H7 (cell line): Measurements from ENCODE around the gene GABBR2. TPM values are rescaled to one million over a fixed set of nuclear protein-coding genes. Genes with fewer than 3 reads are reported as not detected.

Source experiments
- DNase-seq: peaks from one replicate; pipeline ENCODE4 v3.0.0; 2012
- H3K27me3 ChIP-seq: 2 replicates; pipeline ENCODE4 v1.6.0; 2011; ENCODE audit warnings: mild to moderate bottlenecking, low read length; ENCODE audit not compliant: control insufficient read depth, insufficient read depth
- H3K36me3 ChIP-seq: replicated peaks from 2 replicates; pipeline ENCODE4 v1.5.1; 2011; ENCODE audit warnings: low read length; ENCODE audit not compliant: control insufficient read depth, insufficient read depth
- H3K4me3 ChIP-seq: 2 replicates; pipeline ENCODE4 v1.5.1; 2011; ENCODE audit warnings: low read depth, mild to moderate bottlenecking, control low read depth, low read length, moderate library complexity; ENCODE audit not compliant: insufficient read depth
- total RNA-seq: library from RNA; depleted of rRNA; stranded (reverse); fragments of >200 nt; shearing (Covaris generic); gene quantifications from 2 replicates; pipeline ENCODE4 v1.2.3, GENCODE V29; 2014

GABBR2 gene
- total RNA-seq, 1 experiment from 2014 or later, result 0.66 TPM

DNA sequence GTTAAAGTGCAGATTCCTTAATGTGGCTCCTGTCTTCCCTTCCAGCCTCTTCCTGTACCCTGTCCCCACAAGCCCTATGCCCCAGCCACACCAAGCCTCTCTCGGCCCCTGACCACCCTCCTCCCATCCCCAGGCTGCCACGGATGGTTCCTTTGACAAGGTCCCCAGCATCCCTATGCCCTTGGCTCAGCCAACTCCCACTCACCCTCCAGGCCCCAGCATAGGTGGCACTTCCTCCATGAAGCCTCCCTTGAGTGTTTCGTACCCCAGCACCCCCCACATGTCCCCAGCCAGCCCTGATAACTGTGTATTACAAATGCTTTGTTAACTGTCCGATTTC is 337.8 kb downstream of the GABBR2 start:
- Histone ChIP-seq H3K27me3 (no peaks in the 10 kb centered on the region), H3K36me3 (no peaks in the 10 kb centered on the region), H3K4me3 (no peak overlapping the region)
- no peak for DNase-seq

DNA sequence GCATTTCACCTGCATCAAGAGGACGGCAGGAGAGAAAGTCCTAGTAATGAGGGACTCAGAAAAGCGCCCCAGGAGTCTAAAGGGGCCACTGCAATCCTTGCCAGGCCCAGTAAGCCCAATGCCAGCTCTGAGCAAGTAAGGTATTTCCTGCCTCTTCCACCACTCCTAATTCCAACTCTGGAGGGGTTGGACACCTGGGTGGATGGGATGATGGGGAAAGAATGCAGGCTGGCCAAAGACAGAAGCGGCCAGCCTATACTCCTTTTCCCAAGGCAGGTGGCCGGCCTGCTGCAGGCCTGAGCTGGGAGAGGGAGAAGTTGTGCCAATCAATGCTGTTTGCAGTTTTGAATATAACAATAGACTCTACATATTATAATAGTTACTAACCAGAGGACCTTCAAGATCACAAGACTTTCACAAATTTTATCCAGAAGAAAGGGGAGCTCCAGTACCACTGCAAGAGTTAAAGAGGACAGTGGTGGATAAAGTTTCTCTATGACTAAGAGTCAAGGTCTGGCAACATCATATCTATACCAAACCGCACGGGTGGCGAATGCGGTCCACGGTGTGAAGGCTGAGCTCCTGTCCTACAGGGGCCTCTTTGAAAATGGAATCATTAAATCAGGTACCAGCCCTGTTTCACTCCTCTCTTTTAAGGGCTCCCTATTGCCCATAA is 338.3 kb downstream of the GABBR2 start:
- DNase-seq, result no peak
- H3K27me3 ChIP-seq, result no peaks in the 10 kb centered on the region
- H3K36me3 ChIP-seq, result no peaks in the 10 kb centered on the region
- H3K4me3 ChIP-seq, result no peak overlapping the region

DNA sequence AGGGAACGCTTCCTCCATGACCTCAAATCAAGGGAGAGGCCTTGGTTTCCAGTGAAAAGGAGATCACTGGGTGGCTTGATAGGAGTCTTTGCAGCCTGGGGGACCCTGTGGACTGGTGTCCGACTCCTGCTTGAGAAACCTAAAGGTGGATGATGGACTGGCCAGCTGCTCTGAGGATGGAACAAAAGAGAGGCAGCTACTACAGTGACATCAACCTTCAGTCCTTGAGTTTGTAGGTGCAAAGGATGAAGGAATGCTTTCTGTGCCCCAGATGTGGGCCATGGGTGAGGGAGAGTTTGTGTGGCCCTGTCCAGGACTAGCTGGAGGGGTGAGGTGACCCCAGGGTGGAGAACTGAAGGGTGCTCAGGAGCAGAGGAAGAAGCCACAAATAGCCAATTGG is 338.8 kb downstream of the GABBR2 start:
- H3K36me3 ChIP-seq, result no peaks in the 10 kb centered on the region
- DNase-seq, result no peak
- H3K4me3 ChIP-seq, result no peak overlapping the region
- H3K27me3 ChIP-seq, result no peaks in the 10 kb centered on the region

DNA sequence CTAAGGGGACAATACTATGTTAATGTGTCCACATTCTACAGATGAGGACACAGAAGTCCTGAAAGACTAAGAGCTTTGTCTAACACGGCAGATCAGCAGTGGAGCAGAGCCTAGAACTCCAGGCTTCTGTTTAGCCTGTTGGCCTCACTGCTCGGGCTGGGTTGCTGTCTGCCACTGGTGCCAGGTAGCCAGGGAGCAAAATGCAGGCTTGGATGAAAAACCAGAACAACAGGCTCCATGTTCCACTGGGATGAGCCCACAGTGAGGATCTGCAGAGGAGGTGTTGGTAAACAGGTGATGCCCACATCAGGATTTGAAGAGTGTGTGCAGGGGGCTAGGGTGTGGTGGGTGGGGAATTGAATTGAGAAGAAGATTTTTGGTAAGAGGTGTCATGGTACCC is 339.3 kb downstream of the GABBR2 start:
- DNase-seq, result no peak
- Histone ChIP-seq H3K27me3 (no peaks in the 10 kb centered on the region), H3K4me3 (no peak overlapping the region), H3K36me3 (no peaks in the 10 kb centered on the region)

DNA sequence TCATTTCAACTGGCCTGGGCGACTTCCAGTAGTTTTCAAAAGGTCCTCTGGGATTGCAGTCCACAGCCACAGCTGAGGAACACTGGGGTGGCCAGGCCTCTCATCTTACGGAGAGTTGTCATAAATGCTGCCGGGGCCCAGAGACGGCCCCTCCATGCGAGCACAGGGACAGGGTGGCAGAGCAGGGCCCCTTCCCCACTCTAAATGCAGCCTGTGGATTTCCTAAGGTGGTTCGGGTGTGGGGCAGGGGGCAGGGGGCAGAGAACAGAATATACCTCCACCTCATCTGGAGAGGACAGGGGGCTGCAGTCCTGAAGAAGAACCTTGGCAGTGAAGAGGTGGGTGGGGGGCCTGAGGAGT is 339.7 kb downstream of the GABBR2 start:
- no peaks in the 10 kb centered on the region for H3K36me3 ChIP-seq
- no peaks in the 10 kb centered on the region for H3K27me3 ChIP-seq
- no peak overlapping the region for H3K4me3 ChIP-seq
- no peak for DNase-seq

DNA sequence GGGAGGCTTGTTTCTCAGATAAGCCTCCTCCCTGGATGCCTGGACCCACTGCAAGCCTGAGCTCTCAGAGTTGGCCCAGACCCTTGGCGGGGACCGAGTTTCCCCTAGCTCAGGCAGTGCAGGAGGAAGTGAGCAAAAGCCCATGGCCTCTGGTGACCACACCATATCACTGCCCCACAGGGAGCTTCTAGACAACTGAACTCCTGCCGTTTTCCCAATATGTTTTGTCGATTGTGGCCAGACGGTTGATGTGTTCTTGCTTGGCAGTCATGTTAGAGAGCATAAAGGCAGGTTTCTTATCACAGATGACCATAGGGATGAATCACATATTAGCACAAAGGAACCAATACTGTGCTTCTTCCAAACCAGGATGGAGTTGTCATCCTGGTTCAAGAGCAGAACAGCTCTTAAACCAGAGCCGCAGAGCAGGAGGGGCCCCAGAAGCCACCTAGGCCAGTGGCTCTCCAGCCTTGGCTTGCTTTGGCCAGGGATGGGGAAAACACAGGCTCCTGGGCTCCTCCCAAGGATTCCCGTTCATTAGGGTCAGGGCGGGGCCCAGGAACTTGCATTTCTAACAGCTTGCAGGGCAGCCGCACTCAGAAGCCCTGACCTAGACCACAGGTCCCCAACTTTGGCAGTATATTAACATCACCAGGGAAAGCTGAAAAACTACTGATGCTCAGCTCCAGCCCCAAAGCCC is 340.2 kb downstream of the GABBR2 start:
- no peaks in the 10 kb centered on the region for H3K27me3 ChIP-seq
- no peaks in the 10 kb centered on the region for H3K36me3 ChIP-seq
- H3K4me3 ChIP-seq, result no peak overlapping the region
- DNase-seq, result no peak

DNA sequence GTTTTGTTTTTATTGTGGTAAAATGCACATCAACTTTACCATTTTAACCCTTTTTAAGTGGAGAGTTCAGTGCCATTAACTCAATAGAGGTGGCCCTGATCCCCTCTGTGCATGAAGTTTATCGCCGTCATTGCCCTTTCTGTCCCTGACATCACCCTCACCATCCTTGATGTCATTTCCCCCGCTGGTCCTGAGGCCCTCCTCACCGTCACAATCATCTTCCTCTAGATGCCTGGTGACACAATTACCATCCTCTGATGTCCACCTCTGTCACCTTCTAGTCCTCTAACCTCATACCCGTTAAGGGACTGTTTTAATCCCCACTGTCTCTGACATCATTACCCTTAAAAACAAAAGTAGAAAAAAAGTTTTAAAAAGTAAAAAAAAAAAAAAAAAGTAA is 340.8 kb downstream of the GABBR2 start:
- H3K27me3 ChIP-seq, result no peaks in the 10 kb centered on the region
- DNase-seq, result no peak
- H3K4me3 ChIP-seq, result no peak overlapping the region
- no peaks in the 10 kb centered on the region for H3K36me3 ChIP-seq

DNA sequence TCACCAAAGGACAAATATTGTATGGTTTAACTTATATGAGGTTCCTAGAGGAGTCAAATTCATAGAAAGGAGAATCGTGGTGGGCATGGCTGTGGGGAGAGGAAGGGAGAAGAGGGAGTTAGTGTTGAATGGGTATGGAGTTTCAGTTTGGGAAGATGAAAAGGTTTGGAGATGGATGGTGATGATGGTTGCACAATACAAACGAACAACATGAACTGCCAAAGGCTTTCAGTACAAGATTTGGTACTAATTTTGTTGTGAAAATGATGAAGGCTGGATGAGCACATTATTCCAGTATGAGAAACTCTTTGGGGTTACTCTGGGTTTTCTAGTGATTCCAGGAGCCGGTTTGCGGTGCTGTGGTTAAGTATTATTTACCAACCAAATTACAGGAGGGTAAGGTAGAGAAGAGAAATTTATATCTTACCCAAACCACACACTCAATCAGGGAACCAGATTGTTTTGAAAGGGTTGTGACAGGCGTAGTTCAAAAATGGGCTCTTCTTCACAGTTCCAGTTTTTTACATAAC is 341.3 kb downstream of the GABBR2 start:
- Histone ChIP-seq H3K27me3 (no peaks in the 10 kb centered on the region), H3K36me3 (no peaks in the 10 kb centered on the region), H3K4me3 (no peak overlapping the region)
- DNase-seq, result no peak

DNA sequence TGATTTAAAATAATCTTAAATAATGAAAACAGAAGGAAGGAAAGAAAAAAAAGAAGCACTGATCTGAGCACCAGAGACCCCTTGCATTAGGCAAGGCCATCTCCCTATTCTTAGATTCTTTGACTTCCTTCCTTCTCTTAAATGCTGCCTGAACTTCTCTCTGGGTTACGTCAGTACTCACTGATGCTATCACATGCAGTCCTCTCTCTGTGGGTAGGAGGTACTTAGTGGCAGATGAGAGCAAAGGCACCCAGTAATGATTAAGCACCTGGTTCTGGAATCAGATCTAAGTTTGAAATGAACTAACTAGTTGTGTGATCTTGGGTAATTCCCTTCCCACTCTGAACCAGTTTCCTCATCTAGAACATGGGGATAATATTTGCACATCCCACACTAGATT is 343.0 kb downstream of the GABBR2 start:
- Histone ChIP-seq H3K4me3 (no peak overlapping the region), H3K27me3 (no peaks in the 10 kb centered on the region), H3K36me3 (no peaks in the 10 kb centered on the region)
- DNase-seq, result no peak

DNA sequence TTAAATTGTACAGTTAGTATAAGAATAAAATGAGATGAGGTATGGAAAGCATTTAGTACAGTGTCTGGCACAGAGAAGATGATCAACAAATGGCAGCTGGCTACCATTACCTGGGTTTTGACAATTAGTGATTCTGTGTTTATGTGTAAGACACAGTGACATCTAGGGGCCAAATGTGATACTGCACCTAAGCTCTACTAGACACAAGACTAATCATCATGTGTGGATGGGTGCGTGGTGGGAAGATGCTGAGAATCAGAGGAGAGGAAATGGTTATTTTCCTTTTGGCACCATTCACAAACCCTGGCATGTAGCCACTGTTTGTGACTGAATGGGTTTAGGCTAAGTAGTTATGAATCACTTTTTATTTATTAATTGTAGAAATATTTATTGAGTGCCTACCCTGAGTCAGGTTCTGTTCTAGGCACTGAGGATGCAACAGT is 343.5 kb downstream of the GABBR2 start:
- Histone ChIP-seq H3K36me3 (no peaks in the 10 kb centered on the region), H3K4me3 (no peak overlapping the region), H3K27me3 (no peaks in the 10 kb centered on the region)
- no peak for DNase-seq

DNA sequence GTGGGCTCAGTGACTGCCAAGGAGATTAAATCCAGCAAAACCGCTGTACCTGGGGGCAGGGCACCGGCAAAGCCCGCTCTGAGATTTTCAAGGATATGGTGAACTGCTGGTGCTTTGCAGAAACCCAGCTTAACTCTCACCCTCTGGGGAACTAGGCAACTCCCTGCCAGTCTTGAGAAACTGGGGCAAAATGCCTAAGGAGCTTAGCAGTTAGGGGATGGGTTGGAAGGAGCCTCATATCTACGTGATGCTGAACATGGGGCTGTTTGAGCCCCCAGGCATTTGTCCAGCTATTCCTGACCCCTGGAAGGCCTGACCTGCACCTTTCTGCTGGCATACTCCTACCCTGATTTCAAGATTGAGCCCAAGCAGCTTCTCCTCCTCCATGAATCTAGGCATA is 344.6 kb downstream of the GABBR2 start:
- no peak for DNase-seq
- H3K27me3 ChIP-seq, result no peaks in the 10 kb centered on the region
- H3K36me3 ChIP-seq, result no peaks in the 10 kb centered on the region
- H3K4me3 ChIP-seq, result no peak overlapping the region

DNA sequence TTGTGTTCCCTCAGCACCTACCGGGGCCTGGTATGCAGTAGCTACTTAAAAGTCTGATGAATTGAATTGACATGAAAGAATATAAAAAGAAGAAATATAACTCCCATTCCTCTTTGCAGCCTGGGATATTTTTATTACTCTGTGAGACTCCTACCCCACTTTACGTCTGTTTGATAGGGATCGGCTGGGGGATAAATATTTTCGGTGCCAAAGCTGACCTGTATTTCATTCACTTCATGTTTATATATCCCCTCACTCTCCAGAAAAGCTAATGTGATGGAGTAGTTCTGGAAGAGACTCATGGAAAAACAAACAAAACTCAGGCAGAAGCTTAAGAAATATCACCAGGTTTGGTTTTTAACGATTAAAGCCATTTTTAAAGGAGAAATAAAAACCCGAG is 345.1 kb downstream of the GABBR2 start:
- H3K36me3 ChIP-seq, result no peaks in the 10 kb centered on the region
- H3K27me3 ChIP-seq, result no peaks in the 10 kb centered on the region
- no peak overlapping the region for H3K4me3 ChIP-seq
- DNase-seq, result no peak

DNA sequence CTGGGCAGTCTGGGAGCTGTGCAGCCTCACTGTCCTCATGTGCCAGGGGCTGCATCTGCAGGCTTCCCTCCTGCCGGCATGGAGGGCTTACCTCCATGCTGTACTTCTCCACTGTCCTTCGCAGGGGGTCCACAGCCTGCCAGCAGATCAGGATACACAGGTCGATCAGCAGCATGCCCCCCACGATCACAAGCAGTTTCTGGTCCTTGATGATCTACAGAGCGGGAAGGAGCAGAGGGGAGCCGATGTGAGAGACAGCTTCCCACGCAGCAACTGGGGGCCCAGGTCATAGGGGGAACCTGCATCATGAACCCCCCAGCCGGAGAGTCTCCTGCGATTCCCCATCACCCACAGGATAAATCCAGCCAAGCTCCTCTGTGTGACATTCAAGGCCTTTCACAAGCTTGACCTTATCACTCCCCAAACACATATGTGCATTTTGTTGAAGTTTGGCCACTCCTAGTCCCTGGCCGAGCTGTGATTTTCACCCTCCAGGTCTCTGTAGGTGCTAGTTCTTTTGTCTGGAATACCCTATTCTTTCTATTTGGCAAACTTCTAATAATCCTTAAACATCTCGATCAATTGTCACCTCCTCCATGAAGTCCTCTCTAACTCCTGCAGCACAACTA is 346.0 kb downstream of the GABBR2 start:
- H3K36me3 ChIP-seq, result no peaks in the 10 kb centered on the region
- DNase-seq, result no peak
- no peaks in the 10 kb centered on the region for H3K27me3 ChIP-seq
- no peak overlapping the region for H3K4me3 ChIP-seq

DNA sequence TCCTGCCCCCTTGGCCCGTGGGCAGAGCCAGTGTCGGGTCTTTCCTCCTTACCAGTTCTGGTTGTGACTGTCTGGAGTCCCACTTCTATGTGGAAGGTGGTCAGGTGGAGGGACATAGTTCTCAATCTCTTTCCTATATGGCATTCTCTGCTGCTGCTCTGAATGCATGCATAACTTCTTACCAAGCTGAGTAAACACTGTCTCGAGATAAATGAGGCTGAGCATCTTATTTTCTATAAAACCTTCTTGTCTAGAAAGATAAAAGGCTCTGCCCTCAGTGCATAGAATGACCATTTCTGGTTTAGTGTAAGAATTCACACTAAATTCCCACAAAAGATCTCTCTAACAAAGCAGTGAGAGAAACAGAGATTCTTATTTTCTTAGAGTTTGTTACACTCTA is 347.1 kb downstream of the GABBR2 start:
- H3K27me3 ChIP-seq, result no peaks in the 10 kb centered on the region
- no peak overlapping the region for H3K4me3 ChIP-seq
- DNase-seq, result no peak
- no peaks in the 10 kb centered on the region for H3K36me3 ChIP-seq

DNA sequence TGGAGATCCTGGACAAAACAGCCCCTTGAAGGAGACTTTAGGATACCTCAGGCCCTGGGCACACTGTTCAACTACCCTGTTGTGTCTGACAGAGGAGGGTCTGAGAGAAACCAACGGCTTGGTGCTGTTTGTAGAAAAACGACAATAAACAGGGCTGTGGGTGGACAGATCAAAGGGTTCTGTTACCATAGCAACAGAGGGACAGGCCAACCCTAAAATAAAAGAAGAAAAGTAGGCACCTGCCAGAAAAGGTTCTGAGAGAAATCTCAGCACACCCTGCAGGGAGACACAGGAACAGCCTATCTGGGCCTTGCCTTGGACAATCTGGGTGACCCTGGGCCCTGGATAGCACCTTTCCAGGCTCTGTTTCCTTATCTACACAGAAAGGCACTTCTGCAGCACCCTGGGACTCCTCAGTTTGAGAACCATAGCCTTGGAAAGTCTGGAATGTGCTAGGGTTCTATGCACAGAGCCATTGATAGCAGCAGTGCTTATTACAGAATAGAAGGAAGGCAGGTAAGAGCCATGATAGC is 348.5 kb downstream of the GABBR2 start:
- Histone ChIP-seq H3K36me3 (no peaks in the 10 kb centered on the region), H3K27me3 (no peaks in the 10 kb centered on the region), H3K4me3 (no peak overlapping the region)
- no peak for DNase-seq
